Measurements from ENCODE around the gene TNXB.
"Not testable (repeated sequence)": the region's sequence is repeated elsewhere in the genome, so short reads cannot be mapped to it uniquely, and the experiment has no call there.

The TNXB gene

DNA sequence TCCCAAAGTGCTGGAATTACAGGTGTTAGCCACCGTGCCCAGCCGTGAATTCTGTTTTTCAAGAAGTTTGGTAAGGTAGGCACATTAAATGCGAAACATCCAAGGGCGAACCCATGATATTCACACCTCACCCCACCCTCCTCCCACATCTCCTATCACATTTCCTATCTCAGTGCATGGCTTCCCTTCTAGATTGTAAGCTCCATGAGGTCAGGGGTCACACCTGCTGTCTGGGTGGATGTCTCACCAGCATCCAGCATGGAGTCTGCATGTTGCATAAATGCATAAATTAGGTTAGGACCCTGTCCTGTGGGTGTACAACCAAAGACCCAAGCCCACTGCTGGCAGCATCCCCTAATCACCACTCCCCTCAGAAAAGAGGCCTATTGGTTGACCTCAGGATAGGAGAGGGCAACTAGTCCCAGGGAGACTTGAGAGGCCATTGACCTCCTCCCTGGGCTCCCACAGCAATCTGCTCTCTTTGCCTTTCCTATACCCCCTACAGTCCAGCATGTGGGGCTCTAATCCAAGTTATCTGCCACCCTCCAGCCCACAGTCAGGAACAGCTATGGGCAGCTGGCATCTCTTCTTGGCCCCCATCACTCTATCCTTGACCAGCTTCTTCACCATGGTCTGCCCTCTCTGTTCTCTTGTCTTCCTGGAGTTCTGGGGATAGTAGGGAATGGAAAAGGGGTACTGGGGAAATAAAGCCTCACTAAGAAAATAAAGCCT, 38.4 kb upstream of the TNXB start:
- no peaks in the 10 kb centered on the region for H3K27me3 Mint-ChIP-seq
- H3K27ac Mint-ChIP-seq, result no peak overlapping the region
- no peaks in the 10 kb centered on the region for H3K36me3 Mint-ChIP-seq
- no peaks in the 10 kb centered on the region for H3K9me3 Mint-ChIP-seq (ENCODE audit: low read depth)
- H3K4me1 Mint-ChIP-seq (ENCODE audit: low read depth), result peaks cover 26% of the 10 kb centered on the region
- no peak overlapping the region for H3K4me3 Mint-ChIP-seq

DNA sequence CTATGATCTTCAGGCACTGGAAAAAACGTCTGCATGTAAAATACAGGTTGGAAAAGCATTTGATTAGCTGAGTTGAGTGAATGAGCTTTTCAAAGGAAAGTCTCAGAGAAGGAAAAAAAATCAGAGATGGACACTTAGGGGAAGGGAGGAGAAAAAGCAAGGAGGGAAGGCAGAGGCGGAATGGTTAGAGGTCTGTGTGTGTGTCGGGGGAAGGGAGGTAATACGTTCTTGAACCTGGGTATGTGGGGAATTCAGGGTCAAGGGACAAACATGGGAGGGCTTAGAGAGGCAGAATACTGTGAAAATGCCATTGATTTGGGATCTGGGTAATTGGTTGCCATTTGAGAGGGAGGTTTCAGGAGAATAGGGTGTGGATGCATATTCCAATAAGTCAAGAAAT, 37.5 kb upstream of the TNXB start:
- no peaks in the 10 kb centered on the region for H3K36me3 Mint-ChIP-seq
- peaks cover 20% of the 10 kb centered on the region for H3K4me1 Mint-ChIP-seq (ENCODE audit: low read depth)
- no peaks in the 10 kb centered on the region for H3K27me3 Mint-ChIP-seq
- H3K9me3 Mint-ChIP-seq (ENCODE audit: low read depth), result no peaks in the 10 kb centered on the region
- H3K4me3 Mint-ChIP-seq, result no peak overlapping the region
- H3K27ac Mint-ChIP-seq, result no peak overlapping the region

DNA sequence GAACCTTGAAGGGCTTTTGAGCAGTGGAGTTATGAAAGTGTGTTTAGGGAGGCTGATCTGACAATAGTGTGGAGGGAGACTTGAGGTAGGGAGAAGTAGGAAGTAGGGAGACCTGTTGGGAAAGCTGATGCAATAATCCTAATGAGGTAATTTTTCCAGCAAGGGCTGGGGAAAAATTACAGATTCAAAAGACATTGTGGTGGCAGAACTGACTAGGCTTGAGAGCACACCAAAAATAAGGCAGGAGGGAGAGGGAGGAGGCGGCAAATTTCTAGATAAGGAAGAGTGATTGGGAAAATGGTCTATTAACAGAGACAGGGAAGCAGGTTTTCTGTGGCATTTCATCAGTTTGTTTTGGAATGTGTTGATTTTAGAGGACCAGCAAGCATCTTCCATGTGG, 37.1 kb upstream of the TNXB start:
- no peaks in the 10 kb centered on the region for H3K27me3 Mint-ChIP-seq
- no peaks in the 10 kb centered on the region for H3K9me3 Mint-ChIP-seq (ENCODE audit: low read depth)
- peaks cover 18% of the 10 kb centered on the region for H3K4me1 Mint-ChIP-seq (ENCODE audit: low read depth)
- no peak overlapping the region for H3K27ac Mint-ChIP-seq
- no peaks in the 10 kb centered on the region for H3K36me3 Mint-ChIP-seq
- no peak overlapping the region for H3K4me3 Mint-ChIP-seq

DNA sequence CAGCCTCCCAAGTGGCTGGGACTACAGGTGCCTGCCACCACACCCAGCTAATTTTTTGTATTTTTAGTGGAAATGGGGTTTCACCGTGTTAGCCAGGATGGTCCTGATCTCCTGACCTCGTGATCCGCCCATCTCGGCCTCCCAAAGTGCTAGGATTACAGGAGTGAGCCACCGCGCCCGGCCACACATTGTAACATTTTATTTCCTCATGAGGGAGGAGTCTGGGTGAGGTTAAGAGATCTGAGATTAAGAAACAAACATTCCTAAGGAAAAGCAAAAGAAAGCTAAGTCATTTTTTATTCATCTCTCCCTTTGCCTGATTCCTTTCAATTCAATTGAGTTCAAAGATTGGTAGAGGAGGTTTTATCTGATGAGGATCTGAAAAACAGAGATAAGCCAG, 35.1 kb upstream of the TNXB start:
- H3K4me1 Mint-ChIP-seq (ENCODE audit: low read depth); H3K36me3 Mint-ChIP-seq; H3K9me3 Mint-ChIP-seq (ENCODE audit: low read depth); H3K4me3 Mint-ChIP-seq; H3K27me3 Mint-ChIP-seq; H3K27ac Mint-ChIP-seq: not testable (repeated sequence)

DNA sequence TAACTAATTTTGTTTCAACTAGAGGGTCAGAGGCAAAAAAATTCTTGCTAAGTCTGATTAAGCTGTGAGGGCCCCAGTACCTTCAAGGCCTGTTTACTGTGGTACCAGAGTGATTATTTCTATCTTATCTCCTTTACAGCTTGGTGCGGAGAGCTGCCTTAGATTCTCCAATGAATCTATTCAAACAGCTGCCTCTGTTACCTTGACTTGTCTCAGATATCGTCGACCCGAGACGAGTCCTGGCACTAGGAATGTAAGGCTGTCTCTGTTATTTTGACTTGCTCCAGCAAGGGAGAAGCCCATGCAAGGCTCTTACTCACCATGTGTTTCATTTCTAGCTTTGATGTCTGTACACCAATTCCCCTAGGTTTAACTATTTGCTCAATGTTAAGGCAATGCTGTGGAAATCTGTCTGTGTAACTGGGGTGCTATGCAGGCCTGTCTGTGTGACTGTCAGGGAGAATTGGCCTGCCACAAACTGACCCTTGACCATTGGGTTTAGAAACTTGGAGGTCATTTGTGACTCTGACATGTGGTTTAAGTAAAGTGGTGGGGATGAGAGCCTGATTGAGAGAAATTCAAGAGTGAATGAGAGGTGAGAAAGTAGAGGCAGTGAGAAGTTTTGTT, 31.4 kb upstream of the TNXB start:
- H3K27me3 Mint-ChIP-seq, result no peaks in the 10 kb centered on the region
- H3K27ac Mint-ChIP-seq, result no peak overlapping the region
- H3K9me3 Mint-ChIP-seq (ENCODE audit: low read depth), result no peaks in the 10 kb centered on the region
- no peaks in the 10 kb centered on the region for H3K36me3 Mint-ChIP-seq
- no peaks in the 10 kb centered on the region for H3K4me1 Mint-ChIP-seq (ENCODE audit: low read depth)
- no peak overlapping the region for H3K4me3 Mint-ChIP-seq

DNA sequence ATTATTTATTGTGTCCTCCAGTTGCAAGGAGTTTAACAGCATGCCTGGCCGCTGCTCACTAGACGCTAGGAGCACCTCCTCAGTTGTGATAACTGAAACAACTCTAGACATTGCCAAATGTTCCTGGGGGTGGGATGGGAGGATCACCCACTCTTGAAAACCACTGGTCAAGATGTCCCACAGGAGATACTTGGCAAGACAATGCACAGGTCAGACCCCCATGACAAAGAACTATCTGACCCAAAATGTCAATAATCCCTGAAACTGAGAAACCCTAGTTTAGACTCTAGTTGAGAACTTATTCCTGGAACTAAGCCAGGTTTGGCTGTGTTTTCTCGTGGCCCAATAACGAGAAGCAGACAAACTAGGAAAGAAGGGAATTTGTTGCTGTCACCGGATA, 30.5 kb upstream of the TNXB start:
- H3K36me3 Mint-ChIP-seq, result no peaks in the 10 kb centered on the region
- H3K4me1 Mint-ChIP-seq (ENCODE audit: low read depth), result no peaks in the 10 kb centered on the region
- H3K9me3 Mint-ChIP-seq (ENCODE audit: low read depth), result no peaks in the 10 kb centered on the region
- no peaks in the 10 kb centered on the region for H3K27me3 Mint-ChIP-seq
- H3K27ac Mint-ChIP-seq, result no peak overlapping the region
- no peak overlapping the region for H3K4me3 Mint-ChIP-seq

DNA sequence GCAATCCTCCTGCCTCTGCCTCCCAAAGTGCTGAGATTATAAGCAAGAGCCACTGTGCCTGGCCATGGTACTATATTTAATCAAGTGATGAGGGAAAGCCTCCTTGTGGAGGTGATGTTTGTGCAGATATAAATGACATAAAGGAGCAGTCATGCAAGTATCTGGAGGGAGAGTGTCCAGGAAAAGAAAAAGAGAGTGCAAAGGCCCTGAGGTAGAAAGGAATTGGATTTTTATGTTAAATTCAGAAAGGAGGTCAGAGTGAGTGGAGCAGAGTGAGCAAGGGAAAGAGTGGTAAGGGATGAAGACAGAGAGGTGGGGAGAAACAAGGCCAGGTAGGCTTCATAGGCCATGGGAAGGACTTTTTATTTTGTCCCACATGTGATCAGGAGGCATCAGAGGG, 28.3 kb upstream of the TNXB start:
- no peak overlapping the region for H3K27ac Mint-ChIP-seq

DNA sequence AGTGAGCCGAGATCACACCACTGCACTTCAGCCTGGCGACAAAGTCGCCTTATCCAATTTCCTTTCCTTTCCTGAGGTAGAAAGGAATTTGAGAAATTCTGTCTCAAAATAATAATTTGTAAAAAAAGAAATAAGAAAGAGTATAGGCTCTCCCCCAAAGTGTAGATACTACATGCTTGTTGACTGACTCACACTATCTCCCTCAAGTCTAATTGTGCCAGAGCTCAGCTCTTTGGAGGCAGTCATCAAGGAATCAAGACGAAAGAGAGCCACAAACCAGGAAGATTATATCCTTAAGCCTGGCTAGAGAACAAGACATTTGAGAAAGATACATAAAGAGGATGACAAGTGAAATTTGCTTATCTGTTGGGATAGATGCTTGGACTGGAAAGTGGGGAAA, 24.6 kb upstream of the TNXB start:
- peaks cover 16% of the 10 kb centered on the region for H3K4me1 Mint-ChIP-seq (ENCODE audit: low read depth)
- no peaks in the 10 kb centered on the region for H3K27me3 Mint-ChIP-seq
- H3K9me3 Mint-ChIP-seq (ENCODE audit: low read depth), result no peaks in the 10 kb centered on the region
- H3K4me3 Mint-ChIP-seq, result no peak overlapping the region
- H3K27ac Mint-ChIP-seq, result no peak overlapping the region
- no peaks in the 10 kb centered on the region for H3K36me3 Mint-ChIP-seq

More for the DNA sequence above, 28.3 kb upstream of the TNXB start:
- no peaks in the 10 kb centered on the region for H3K36me3 Mint-ChIP-seq
- H3K27me3 Mint-ChIP-seq, result no peaks in the 10 kb centered on the region
- H3K9me3 Mint-ChIP-seq (ENCODE audit: low read depth), result no peaks in the 10 kb centered on the region
- H3K4me1 Mint-ChIP-seq (ENCODE audit: low read depth), result no peaks in the 10 kb centered on the region
- H3K4me3 Mint-ChIP-seq, result no peak overlapping the region

DNA sequence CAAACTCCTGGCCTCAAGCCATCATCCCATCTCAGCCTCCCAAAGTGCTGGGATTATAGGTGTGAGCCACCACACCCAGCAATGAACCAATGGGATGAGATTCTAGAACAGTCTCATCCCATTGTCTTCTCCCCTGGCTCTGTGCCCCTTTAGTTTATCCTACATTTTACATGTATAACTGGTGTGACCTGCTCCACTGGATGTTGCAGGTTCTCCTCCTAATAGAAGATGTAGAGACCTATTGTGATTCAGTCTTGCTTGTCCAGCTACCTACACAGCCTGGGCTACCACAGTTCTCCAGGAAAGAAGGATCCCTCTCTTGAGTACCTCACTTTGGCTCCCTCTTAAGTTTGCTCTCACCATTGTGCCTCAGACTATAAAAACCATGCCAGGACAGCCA, 23.0 kb upstream of the TNXB start:
- H3K9me3 Mint-ChIP-seq (ENCODE audit: low read depth), result no peaks in the 10 kb centered on the region
- H3K27me3 Mint-ChIP-seq, result no peaks in the 10 kb centered on the region
- peak overlapping the region; percentile 42 for H3K4me3 Mint-ChIP-seq
- H3K36me3 Mint-ChIP-seq, result no peaks in the 10 kb centered on the region
- no peak overlapping the region for H3K27ac Mint-ChIP-seq
- H3K4me1 Mint-ChIP-seq (ENCODE audit: low read depth), result peaks cover 33% of the 10 kb centered on the region

DNA sequence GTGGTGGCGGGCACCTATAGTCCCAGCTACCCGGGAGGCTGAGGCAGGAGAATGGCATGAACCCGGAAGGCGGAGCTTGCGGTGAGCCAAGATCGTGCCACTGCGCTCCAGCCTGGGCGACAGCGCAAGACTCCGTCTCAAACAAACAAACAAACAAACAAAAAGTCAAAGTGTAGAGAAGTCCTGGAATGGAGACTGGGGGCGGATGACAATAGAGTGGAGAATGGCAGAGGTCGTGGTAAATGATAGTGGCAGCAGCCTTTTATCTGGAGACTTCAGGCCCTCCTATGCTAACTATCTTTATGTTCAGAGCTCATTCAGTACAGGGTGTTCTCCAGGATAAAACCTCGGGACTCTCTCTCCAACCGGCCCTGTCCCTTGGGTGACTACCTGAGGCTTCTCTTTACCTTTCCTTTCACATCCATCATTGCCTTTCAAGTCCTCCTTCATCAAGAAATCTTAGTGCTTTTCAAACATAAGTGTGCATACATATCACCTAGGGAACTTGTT, 22.4 kb upstream of the TNXB start:
- no peaks in the 10 kb centered on the region for H3K9me3 Mint-ChIP-seq (ENCODE audit: low read depth)
- H3K27ac Mint-ChIP-seq, result no peak overlapping the region
- H3K4me1 Mint-ChIP-seq (ENCODE audit: low read depth), result peaks cover 39% of the 10 kb centered on the region
- H3K27me3 Mint-ChIP-seq, result no peaks in the 10 kb centered on the region
- H3K36me3 Mint-ChIP-seq, result peaks cover 2% of the 10 kb centered on the region
- H3K4me3 Mint-ChIP-seq, result peak overlapping the region; percentile 18

DNA sequence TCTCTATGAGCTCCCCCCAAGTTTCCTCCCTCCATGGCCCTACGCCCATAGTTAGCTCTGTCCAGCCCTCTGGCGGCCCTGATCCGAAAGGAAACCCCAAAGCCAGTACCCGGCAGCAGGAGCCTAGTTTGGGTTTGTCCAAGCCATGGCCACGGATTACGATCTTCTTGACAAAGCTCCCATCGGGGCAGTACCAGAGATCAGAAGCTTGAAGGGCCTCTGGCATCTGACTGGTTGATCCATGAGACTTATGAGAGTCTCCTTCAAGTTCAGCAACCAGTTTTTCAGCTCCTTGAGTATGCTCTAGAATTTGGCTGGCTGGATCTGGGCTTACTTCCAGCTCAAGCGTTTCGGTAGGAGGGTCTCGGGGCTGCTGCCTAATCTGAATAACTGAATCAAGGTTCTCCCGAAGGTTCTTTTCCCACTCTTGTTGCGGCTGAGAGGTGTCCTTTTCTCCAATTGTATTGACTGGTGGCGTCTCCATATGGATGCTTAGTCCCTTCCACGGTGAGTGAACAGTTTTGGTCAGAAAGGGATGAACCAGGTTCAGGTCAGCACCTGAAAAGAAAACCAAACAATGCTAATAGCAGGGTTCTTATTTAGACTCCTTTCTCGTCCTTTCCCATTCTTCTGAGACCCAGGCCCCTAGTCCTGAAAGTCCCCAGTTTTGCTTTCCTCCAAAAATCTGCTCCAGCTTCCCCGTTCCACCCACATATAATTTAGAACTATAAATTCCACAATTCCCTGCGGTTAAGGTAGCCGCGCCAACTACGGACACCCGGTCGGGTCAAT, 20.4 kb upstream of the TNXB start:
- Mint-ChIP-seq H3K27ac (peak overlapping the region; percentile 92), H3K4me3 (peak overlapping the region; percentile 98), H3K36me3 (peaks cover 5% of the 10 kb centered on the region), H3K4me1 (ENCODE audit: low read depth) (peaks cover 48% of the 10 kb centered on the region), H3K27me3 (no peaks in the 10 kb centered on the region), H3K9me3 (ENCODE audit: low read depth) (no peaks in the 10 kb centered on the region)

DNA sequence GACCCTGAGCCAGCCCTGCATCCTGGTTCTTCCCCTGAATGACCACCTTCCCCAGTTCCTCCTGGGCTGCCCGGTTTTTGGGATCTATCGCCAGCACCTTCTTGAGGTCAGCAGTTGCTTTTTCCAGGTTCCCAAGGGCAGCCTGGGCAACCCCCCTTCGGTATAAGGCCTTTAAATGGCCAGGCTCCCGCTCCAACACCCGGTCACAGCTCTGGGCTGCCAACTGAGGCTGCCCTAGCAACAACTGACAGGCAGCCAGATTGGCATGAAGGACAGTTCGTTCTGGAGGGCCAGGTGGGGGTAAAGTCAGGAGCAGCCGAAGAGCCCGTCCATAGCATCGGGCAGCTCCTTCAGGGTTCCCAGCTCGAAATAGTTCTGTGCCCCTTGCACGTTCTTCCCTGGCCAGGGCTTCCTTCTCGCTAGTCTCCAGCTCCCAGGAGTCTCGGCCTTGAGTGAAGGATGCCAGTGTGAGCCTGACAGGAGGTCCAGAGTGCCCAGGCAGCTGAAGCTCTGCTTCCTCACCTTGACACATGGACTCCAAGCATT, 19.7 kb upstream of the TNXB start:
- H3K27ac Mint-ChIP-seq, result peak overlapping the region; percentile 95
- H3K4me1 Mint-ChIP-seq (ENCODE audit: low read depth), result peaks cover 53% of the 10 kb centered on the region
- no peaks in the 10 kb centered on the region for H3K27me3 Mint-ChIP-seq
- H3K36me3 Mint-ChIP-seq, result peaks cover 10% of the 10 kb centered on the region
- H3K4me3 Mint-ChIP-seq, result peak overlapping the region; percentile 98
- H3K9me3 Mint-ChIP-seq (ENCODE audit: low read depth), result no peaks in the 10 kb centered on the region

DNA sequence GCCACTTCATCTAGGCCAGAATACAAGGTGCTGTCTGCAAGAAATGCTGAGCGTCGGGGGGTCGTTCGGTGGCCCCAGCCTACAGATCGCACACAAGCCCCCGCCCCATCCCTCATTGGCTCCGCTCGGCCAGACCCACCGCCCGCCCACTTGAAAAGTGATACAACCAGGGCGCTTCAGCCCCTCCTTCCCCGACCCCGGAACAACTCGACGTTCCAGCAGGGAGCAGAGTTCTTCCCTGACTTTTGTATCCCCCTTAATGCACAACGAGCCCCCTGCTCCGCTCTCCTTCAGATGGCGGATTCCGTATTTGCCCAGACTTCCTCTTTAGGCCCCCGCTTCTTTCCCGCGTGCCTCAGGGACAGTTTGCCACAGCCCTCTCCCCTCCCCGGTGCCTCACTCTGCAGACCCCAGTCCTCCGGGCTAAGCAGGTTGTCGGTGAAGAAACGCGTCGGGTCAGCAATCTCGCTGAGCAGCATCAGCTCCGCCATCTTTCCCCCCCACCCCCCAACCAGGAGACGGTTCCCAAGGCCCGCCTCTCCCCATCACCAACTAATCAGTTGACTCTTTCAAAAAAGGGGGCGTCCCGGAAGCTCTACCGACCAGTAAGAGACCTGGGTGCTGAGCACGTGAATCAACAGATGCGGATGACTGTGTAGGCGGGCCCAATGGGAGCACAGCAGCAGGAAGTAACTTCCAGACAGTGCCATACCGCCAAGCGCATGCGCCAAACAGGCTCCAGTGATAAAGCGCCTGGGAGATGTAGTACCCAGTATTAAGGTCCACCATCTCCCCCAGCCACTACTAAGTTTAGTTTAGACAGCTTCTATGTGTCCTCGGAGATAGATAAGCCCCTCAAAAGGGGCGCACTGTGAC, 18.8 kb upstream of the TNXB start, which contains the start of gene ATF6B:
TSS of gene ATF6B (minus strand) at position 530 of the 876 bp plus-strand sequence. CDS start at position 491, 39 bp downstream.
- no peaks in the 10 kb centered on the region for H3K9me3 Mint-ChIP-seq (ENCODE audit: low read depth)
- peaks cover 10% of the 10 kb centered on the region for H3K36me3 Mint-ChIP-seq
- H3K4me3 Mint-ChIP-seq, result peak within 1 kb of the TSS; percentile 98
- H3K4me1 Mint-ChIP-seq (ENCODE audit: low read depth), result peaks cover 55% of the 10 kb centered on the region
- H3K27ac Mint-ChIP-seq, result peak within 1 kb of the TSS; percentile 95
- no peaks in the 10 kb centered on the region for H3K27me3 Mint-ChIP-seq

DNA sequence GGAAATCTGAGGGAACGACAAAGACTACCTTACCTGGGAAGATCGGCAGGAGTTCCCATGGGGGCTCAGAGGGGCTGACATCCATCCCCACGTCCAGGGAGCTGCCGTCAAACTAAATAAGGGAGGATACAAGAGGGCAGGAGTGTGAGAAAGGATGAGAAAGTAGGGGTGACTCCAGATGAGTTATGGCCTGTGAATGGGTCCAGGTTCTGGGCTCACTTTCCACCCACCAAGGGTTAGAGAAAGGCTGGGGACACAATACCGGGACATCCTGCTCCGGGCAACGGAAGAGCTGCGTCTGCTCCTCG, 18.2 kb upstream of the TNXB start:
- peak overlapping the region; percentile 98 for H3K4me3 Mint-ChIP-seq

More for the DNA sequence above, 18.2 kb upstream of the TNXB start:
- peak overlapping the region; percentile 95 for H3K27ac Mint-ChIP-seq
- H3K4me1 Mint-ChIP-seq (ENCODE audit: low read depth), result peaks cover 55% of the 10 kb centered on the region
- peaks cover 10% of the 10 kb centered on the region for H3K36me3 Mint-ChIP-seq
- H3K9me3 Mint-ChIP-seq (ENCODE audit: low read depth), result no peaks in the 10 kb centered on the region
- no peaks in the 10 kb centered on the region for H3K27me3 Mint-ChIP-seq
